ENCODE data around the gene MTCL1.

The MTCL1 gene

GRCh38 chr18:8871489-8871888 lies 166.1 kb downstream of the MTCL1 start:
- TF ChIP-seq SUZ12 (IDR thresholded peaks at IDR 0.05; ENCODE audit: extremely low read depth, insufficient read depth, insufficient read length) (no peak), ZNF274 (IDR thresholded peaks at IDR 0.05; ENCODE audit: low read depth, low read length) (no peak), YY1 (IDR thresholded peaks at IDR 0.05; ENCODE audit: insufficient read depth, insufficient read length) (no peak)
- DNase-seq (ENCODE audit: low read depth, low spot score): no peak
- Histone ChIP-seq H3K9me3 (ENCODE audit: insufficient read depth, low read length) (no peaks in the 10 kb centered on the region), H3K4me3 (ENCODE audit: insufficient read length, low read depth) (no peak overlapping the region), H3K36me3 (ENCODE audit: insufficient read depth, insufficient read length, low read length) (no peaks in the 10 kb centered on the region), H3K27me3 (ENCODE audit: insufficient read depth, insufficient read length) (no peaks in the 10 kb centered on the region), H3K9ac (ENCODE audit: insufficient read length, low read depth) (no peak overlapping the region), H3K4me1 (ENCODE audit: insufficient read depth, insufficient read length) (peaks cover 5% of the 10 kb centered on the region)

GRCh38 chr18:8874872-8875271 lies 169.5 kb downstream of the MTCL1 start:
- Histone ChIP-seq H3K36me3 (ENCODE audit: insufficient read depth, insufficient read length, low read length) (no peaks in the 10 kb centered on the region), H3K4me1 (ENCODE audit: insufficient read depth, insufficient read length) (no peaks in the 10 kb centered on the region), H3K27me3 (ENCODE audit: insufficient read depth, insufficient read length) (no peaks in the 10 kb centered on the region), H3K9me3 (ENCODE audit: insufficient read depth, low read length) (no peaks in the 10 kb centered on the region), H3K9ac (ENCODE audit: insufficient read length, low read depth) (no peak overlapping the region), H3K4me3 (ENCODE audit: insufficient read length, low read depth) (no peak overlapping the region)
- no peak for DNase-seq (ENCODE audit: low read depth, low spot score)
- TF ChIP-seq ZNF274 (IDR thresholded peaks at IDR 0.05; ENCODE audit: low read depth, low read length): no peak
- no peak for TF ChIP-seq YY1 (IDR thresholded peaks at IDR 0.05; ENCODE audit: insufficient read depth, insufficient read length)
- TF ChIP-seq SUZ12 (IDR thresholded peaks at IDR 0.05; ENCODE audit: extremely low read depth, insufficient read depth, insufficient read length): no peak

GRCh38 chr18:8876887-8877286 lies 171.5 kb downstream of the MTCL1 start:
- no peaks in the 10 kb centered on the region for H3K4me1 ChIP-seq (ENCODE audit: insufficient read depth, insufficient read length)
- H3K4me3 ChIP-seq (ENCODE audit: insufficient read length, low read depth): no peak overlapping the region
- no peak for DNase-seq (ENCODE audit: low read depth, low spot score)
- H3K36me3 ChIP-seq (ENCODE audit: insufficient read depth, insufficient read length, low read length): no peaks in the 10 kb centered on the region
- H3K9me3 ChIP-seq (ENCODE audit: insufficient read depth, low read length): no peaks in the 10 kb centered on the region
- TF ChIP-seq SUZ12 (IDR thresholded peaks at IDR 0.05; ENCODE audit: extremely low read depth, insufficient read depth, insufficient read length) (no peak), ZNF274 (IDR thresholded peaks at IDR 0.05; ENCODE audit: low read depth, low read length) (no peak), YY1 (IDR thresholded peaks at IDR 0.05; ENCODE audit: insufficient read depth, insufficient read length) (no peak)
- H3K9ac ChIP-seq (ENCODE audit: insufficient read length, low read depth): no peak overlapping the region
- no peaks in the 10 kb centered on the region for H3K27me3 ChIP-seq (ENCODE audit: insufficient read depth, insufficient read length)

- no peak for DNase-seq (ENCODE audit: low read depth, low spot score)
- Histone ChIP-seq H3K4me3 (ENCODE audit: insufficient read length, low read depth) (no peak overlapping the region), H3K4me1 (ENCODE audit: insufficient read depth, insufficient read length) (no peaks in the 10 kb centered on the region), H3K9ac (ENCODE audit: insufficient read length, low read depth) (no peak overlapping the region), H3K36me3 (ENCODE audit: insufficient read depth, insufficient read length, low read length) (no peaks in the 10 kb centered on the region), H3K9me3 (ENCODE audit: insufficient read depth, low read length) (peaks cover 15% of the 10 kb centered on the region; the same call in 1 of the 2 replicates), H3K27me3 (ENCODE audit: insufficient read depth, insufficient read length) (no peaks in the 10 kb centered on the region)
- TF ChIP-seq SUZ12 (IDR thresholded peaks at IDR 0.05; ENCODE audit: extremely low read depth, insufficient read depth, insufficient read length) (no peak), ZNF274 (IDR thresholded peaks at IDR 0.05; ENCODE audit: low read depth, low read length) (no peak), YY1 (IDR thresholded peaks at IDR 0.05; ENCODE audit: insufficient read depth, insufficient read length) (no peak)
Observed at GRCh38 chr18:8881103-8881502, 175.7 kb downstream of the MTCL1 start.

Measured in NT2/D1 (cell line).